Astrocyte of the hippocampus (primary cell): ENCODE measurements around the gene PSMD13.

Source experiments
- DNase-seq: peaks from one replicate; pipeline ENCODE4 v3.0.0; 2011; ENCODE audit warnings: low read depth, low spot score

The PSMD13 gene

DNA sequence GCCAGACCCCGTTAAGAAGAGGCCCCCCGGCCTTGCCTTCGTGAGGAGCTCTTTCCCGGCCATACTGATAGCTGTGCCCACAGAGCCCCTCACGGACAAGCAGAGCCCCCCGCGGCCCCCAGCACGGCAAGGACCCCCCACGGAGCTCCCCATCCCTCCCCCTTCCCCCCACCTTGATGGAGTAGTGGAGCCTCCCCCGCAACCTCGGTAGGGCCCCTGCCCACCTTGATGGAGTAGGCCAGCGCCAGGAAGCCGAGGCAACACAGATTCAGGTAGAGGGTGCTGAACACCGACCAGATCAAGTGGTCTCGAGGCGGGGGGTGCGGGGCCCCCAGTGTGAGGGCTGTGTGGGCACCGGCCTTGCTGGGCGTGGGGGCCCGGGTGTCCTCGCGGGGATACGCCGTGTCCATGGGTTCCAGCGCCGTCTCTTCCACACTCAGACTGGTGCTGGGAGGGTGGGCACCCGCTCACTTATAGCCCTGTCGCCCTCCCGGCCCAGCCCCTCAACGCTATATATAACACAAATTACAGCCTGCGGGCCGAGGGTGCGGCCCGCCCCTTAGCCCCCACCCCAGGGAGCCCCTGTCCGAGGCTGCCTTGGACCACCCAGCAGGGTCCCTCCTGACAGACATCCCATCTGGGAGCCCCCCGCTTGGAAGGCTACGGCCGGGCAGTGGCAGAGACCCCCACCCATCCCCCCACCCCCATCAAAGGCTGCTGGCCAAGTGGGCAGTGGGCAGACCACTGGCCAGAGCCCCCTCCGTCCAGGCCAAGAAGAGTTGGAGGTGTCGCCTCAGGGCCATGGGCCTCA, 62.5 kb downstream of the PSMD13 start, which contains the start of gene IFITM5:
Gene IFITM5, minus strand, starts transcription at position 446 of the 811 bp plus-strand sequence. Its CDS starts 36 bp downstream, at position 410.
- no peak for DNase-seq

DNA sequence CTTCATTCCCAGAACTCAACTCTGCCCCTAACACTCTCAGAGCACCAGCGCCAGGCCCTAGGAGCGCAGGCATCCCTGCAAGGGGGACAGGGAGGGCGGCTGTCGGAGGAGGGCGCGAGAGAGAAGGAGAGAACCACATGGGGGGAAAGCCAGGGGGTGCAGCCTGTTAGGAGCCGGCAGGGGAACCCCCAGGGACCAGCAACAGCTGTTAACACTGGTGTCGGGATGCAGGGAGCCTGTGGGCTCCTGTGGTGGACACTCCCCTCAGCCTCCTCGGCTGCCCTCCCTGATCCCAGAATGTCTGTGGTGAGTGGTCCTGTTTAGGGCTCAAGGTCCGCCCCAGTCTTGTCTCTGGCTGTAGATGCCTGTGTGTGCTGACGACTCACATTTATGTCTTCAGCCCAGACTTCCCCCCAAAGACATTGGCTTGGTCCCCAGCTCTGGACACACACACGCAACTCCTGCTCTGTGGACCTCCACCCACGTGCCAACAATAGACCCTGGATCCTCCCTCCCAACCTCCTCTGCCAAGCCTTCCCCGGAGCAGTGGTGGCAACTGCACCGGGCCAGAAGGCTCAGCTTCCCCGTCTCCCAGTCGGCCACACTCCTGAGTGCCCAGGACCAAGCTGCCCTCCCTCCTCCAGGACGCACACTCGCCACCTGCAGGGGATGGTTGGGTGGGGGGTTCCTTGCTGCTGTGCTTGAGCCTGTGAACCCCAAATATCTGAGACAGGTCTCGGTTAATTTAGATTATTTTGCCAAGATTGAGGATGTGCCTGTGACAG, 63.4 kb downstream of the PSMD13 start:
- peak; percentile 27 for DNase-seq
